IMR-90 (cell line): Measurements from ENCODE around the gene JAKMIP2. TPM values are rescaled to one million over a fixed set of nuclear protein-coding genes. Genes with fewer than 3 reads are reported as not detected.

ENCODE experiments used
- ATAC-seq: fragments of 200-7000 bp; cut with Tn5 transposase; 2 replicates; pipeline ENCODE4 v1.9.1; 2020; ENCODE audit warnings: low read depth, mild to moderate bottlenecking, moderate library complexity
- BruUV-seq: library from RNA; stranded (reverse); fragments of 400-500 nt; replicated peaks from 2 replicates; lab custom pipeline; 2021; lab: Mats Ljungman, UMichigan
- CTCF ChIA-PET: fragments of 300-600 bp; formaldehyde crosslinking; extraction: SDS; loops from one replicate; lab custom pipeline; 2021; ENCODE audit warnings: antibody characterized with exemption; lab: Yijun Ruan, JAX
- POLR2A ChIA-PET: fragments of 300-600 bp; sonication (Branson Sonifier 250); formaldehyde crosslinking; loops from one replicate; lab custom pipeline; 2022; ENCODE audit warnings: antibody characterized with exemption; ENCODE audit not compliant: unreplicated experiment; lab: Charles Lee
- DNase-seq: peaks from one replicate; pipeline ENCODE4 v3.0.0; 2013
- H2AFZ ChIP-seq: replicated peaks from 2 replicates; pipeline ENCODE3; 2013; ENCODE audit warnings: low read length, mild to moderate bottlenecking; ENCODE audit not compliant: poor library complexity
- H2AK5ac ChIP-seq: 2 replicates; pipeline ENCODE4 v1.6.1; 2013; ENCODE audit warnings: low read depth, low read length, inconsistent platforms
- H2AK9ac ChIP-seq: replicated peaks from 2 replicates; pipeline ENCODE3; 2013; ENCODE audit warnings: mild to moderate bottlenecking, low read depth, low read length, moderate library complexity; ENCODE audit not compliant: poor library complexity
- H2BK120ac ChIP-seq: 2 replicates; pipeline ENCODE4 v1.6.1; 2013; ENCODE audit warnings: low read depth, low read length, inconsistent platforms
- H2BK15ac ChIP-seq: 3 replicates; pipeline ENCODE4 v1.6.1; 2013; ENCODE audit warnings: low read depth, low read length, inconsistent platforms
- H2BK20ac ChIP-seq: 2 replicates; pipeline ENCODE4 v1.6.1; 2013; ENCODE audit warnings: low read depth, mild to moderate bottlenecking, inconsistent platforms, low read length, moderate library complexity
- H2BK5ac ChIP-seq: 2 replicates; pipeline ENCODE4 v1.6.1; 2013; ENCODE audit warnings: mild to moderate bottlenecking, low read depth, low read length, inconsistent platforms; ENCODE audit not compliant: poor library complexity, severe bottlenecking
- H3K14ac ChIP-seq: replicated peaks from 2 replicates; pipeline ENCODE4 v1.6.1; 2013; ENCODE audit warnings: low read depth, low read length, inconsistent platforms
- H3K18ac ChIP-seq: 2 replicates; pipeline ENCODE4 v1.6.1; 2013; ENCODE audit warnings: low read depth, low read length, control low read depth
- H3K23ac ChIP-seq: 2 replicates; pipeline ENCODE4 v1.6.1; 2013; ENCODE audit warnings: low read depth, low read length, inconsistent platforms
- H3K27ac ChIP-seq: 2 replicates; pipeline ENCODE4 v1.5.1; 2013; ENCODE audit warnings: mild to moderate bottlenecking, control low read depth, low read length; ENCODE audit not compliant: insufficient read depth
- H3K27me3 ChIP-seq: 2 replicates; pipeline ENCODE4 v1.6.1; 2013; ENCODE audit warnings: low read length; ENCODE audit not compliant: control insufficient read depth, insufficient read depth
- H3K36me3 ChIP-seq: 2 replicates; pipeline ENCODE4 v1.6.1; 2013; ENCODE audit warnings: low read length, mixed read lengths; ENCODE audit not compliant: control insufficient read depth, insufficient read depth
- H3K4ac ChIP-seq: 2 replicates; pipeline ENCODE4 v1.6.1; 2013; ENCODE audit warnings: low read depth, low read length, inconsistent platforms
- H3K4me1 ChIP-seq: 2 replicates; pipeline ENCODE4 v1.6.1; 2013; ENCODE audit warnings: low read length, mixed read lengths; ENCODE audit not compliant: control insufficient read depth, insufficient read depth
- H3K4me2 ChIP-seq: 2 replicates; pipeline ENCODE4 v1.6.1; 2013; ENCODE audit warnings: low read depth, mild to moderate bottlenecking, control low read depth, low read length, moderate library complexity
- H3K4me3 ChIP-seq: 2 replicates; pipeline ENCODE4 v1.5.1; 2013; ENCODE audit warnings: low read depth, mild to moderate bottlenecking, control low read depth, low read length, moderate library complexity; ENCODE audit not compliant: insufficient read depth
- H3K56ac ChIP-seq: 2 replicates; pipeline ENCODE4 v1.6.1; 2013; ENCODE audit warnings: low read length, inconsistent platforms; ENCODE audit not compliant: insufficient read depth; ENCODE audit errors: extremely low read depth
- H3K79me1 ChIP-seq, 2 experiments: 2 replicates each; pipeline ENCODE4 v1.6.1; 2013; ENCODE audit warnings: low read length in 2 of 2, inconsistent platforms in 1 of 2, low read depth in 1 of 2
- H3K9ac ChIP-seq: 2 replicates; pipeline ENCODE4 v1.6.1; 2013; ENCODE audit warnings: low read depth, low read length, control low read depth
- H3K9me1 ChIP-seq: 2 replicates; pipeline ENCODE4 v1.6.1; 2013; ENCODE audit warnings: low read length, inconsistent platforms; ENCODE audit not compliant: insufficient read depth
- H3K9me3 ChIP-seq: 2 replicates; pipeline ENCODE4 v1.6.1; 2013; ENCODE audit warnings: low read length; ENCODE audit not compliant: control insufficient read depth, insufficient read depth
- H4K20me1 ChIP-seq: 2 replicates; pipeline ENCODE4 v1.6.1; 2013; ENCODE audit warnings: low read length, inconsistent platforms; ENCODE audit not compliant: insufficient read depth
- H4K5ac ChIP-seq: 2 replicates; pipeline ENCODE4 v1.6.1; 2013; ENCODE audit warnings: mild to moderate bottlenecking, low read depth, low read length, control low read depth
- H4K8ac ChIP-seq, 2 experiments: 2 replicates each; pipeline ENCODE4 v1.6.1; 2013; ENCODE audit warnings: low read depth in 2 of 2, low read length in 2 of 2, control low read depth in 1 of 2, inconsistent platforms in 1 of 2
- H4K91ac ChIP-seq: 2 replicates; pipeline ENCODE4 v1.6.1; 2013; ENCODE audit warnings: low read depth, low read length, inconsistent platforms; ENCODE audit not compliant: insufficient read depth
- CEBPB ChIP-seq: IDR thresholded peaks from 2 replicates; pipeline ENCODE4 v1.6.1; 2012; ENCODE audit warnings: low read depth, low read length, improper control_type of control experiment
- MAZ ChIP-seq: IDR thresholded peaks from 2 replicates; pipeline ENCODE4 v1.6.1; 2012; ENCODE audit warnings: low read depth, mild to moderate bottlenecking, low read length, improper control_type of control experiment, moderate library complexity, borderline replicate concordance
- MXI1 ChIP-seq: IDR thresholded peaks from 2 replicates; pipeline ENCODE4 v1.6.1; 2012; ENCODE audit warnings: low read depth, mild to moderate bottlenecking, low read length, moderate library complexity, borderline replicate concordance
- RCOR1 ChIP-seq: IDR thresholded peaks from 2 replicates; pipeline ENCODE4 v1.6.1; 2012; ENCODE audit warnings: mild to moderate bottlenecking, low read length, improper control_type of control experiment; ENCODE audit not compliant: insufficient replicate concordance
- RFX5 ChIP-seq: IDR thresholded peaks from 2 replicates; pipeline ENCODE4 v1.8.0; 2012; ENCODE audit warnings: low read depth, mild to moderate bottlenecking, low read length, moderate library complexity
- WGBS, 2 experiments: methylation state at CpG; one replicate each; pipeline versions ENCODE4 v1.1.5 to v1.1.7; 2013; ENCODE audit warnings: missing lambda C conversion rate in 2 of 2; ENCODE audit not compliant: insufficient read length in 1 of 2; ENCODE audit errors: extremely low coverage in 2 of 2; 5-methylcytosine and 5-hydroxymethylcytosine counted together
- dilution Hi-C: fragments of 300-500 bp; cut with HindIII; formaldehyde crosslinking; loops from one replicate; pipeline ENCODE4 v1.14.3; 2018; ENCODE audit warnings: low sequenced_read_pairs; ENCODE audit not compliant: unreplicated experiment
- in situ Hi-C: fragments of 300-500 bp; cut with MboI; formaldehyde crosslinking; loops from 3 replicates; pipeline ENCODE4 v1.14.3; 2019; ENCODE audit warnings: low sequenced_read_pairs, inconsistent platforms, mixed read lengths
- intact Hi-C: fragments of 100-400 bp; cut with micrococcal nuclease; formaldehyde crosslinking; loops from 2 replicates; pipeline ENCODE4 v1.10.0; 2022
- polyA plus RNA-seq, 3 experiments: library from polyadenylated mRNA; depleted of rRNA; stranded (reverse); fragments of >200 nt; gene quantifications; 2 replicates each; pipeline ENCODE4 v1.2.3, GENCODE V29; 2012; ENCODE audit warnings: low replicate concordance in 1 of 3
- total RNA-seq: library from RNA; depleted of rRNA; stranded (reverse); fragments of >200 nt; gene quantifications from 2 replicates; pipeline ENCODE4 v1.2.3, GENCODE V29; 2012

JAKMIP2 gene
- total and polyA plus RNA-seq, 2 of the 4 experiments (the other 2 are of a cell fraction), result under 0.01 TPM; not detected in 1

GRCh38 chr5:147555176-147555575 lies 227.4 kb downstream of the JAKMIP2 start:
- Histone ChIP-seq H3K36me3 (no peaks in the 10 kb centered on the region), H3K9me3 (no peaks in the 10 kb centered on the region), H2BK120ac (no peak overlapping the region), H2AFZ (no peak overlapping the region), H3K4me3 (no peak overlapping the region), H3K4ac (no peak overlapping the region), H3K9ac (no peak overlapping the region), H4K5ac (no peak overlapping the region), H2AK9ac (no peak overlapping the region), H3K27ac (no peak overlapping the region), H4K20me1 (no peaks in the 10 kb centered on the region), H3K4me2 (no peak overlapping the region), H3K18ac (no peak overlapping the region), H3K27me3 (no peaks in the 10 kb centered on the region), H3K14ac (no peak overlapping the region), H2BK5ac (no peak overlapping the region), H2BK20ac (0 out of 2 replicates have a peak overlapping the region, but pooled peaks have one; percentile 3), H4K91ac (no peak overlapping the region), H3K56ac (no peak overlapping the region), H2BK15ac (no peak overlapping the region), H3K23ac (no peak overlapping the region), H2AK5ac (no peak overlapping the region), H3K9me1 (peaks cover 4% of the 10 kb centered on the region; the same call in 1 of the 2 replicates), H4K8ac (no peak overlapping the region), H3K4me1 (peaks cover 2% of the 10 kb centered on the region), H3K79me1 (no peaks in the 10 kb centered on the region)
- TF ChIP-seq CEBPB, result no peak
- no peak for TF ChIP-seq MAZ
- TF ChIP-seq RCOR1, result no peak
- TF ChIP-seq RFX5, result no peak
- no peak for TF ChIP-seq MXI1
- in situ Hi-C loops (no loop called here), dilution Hi-C loops (no loop called here), intact Hi-C loops (loop anchor here (5.0 kb wide), 1 partner anchor 153 kb away; no protein-coding TSS in a partner anchor)
- no TSS peak for BruUV-seq
- ChIA-PET POLR2A (interaction anchor here (0.5 to 0.6 kb wide), 2 partner anchors 19 to 191 kb away, joined by 3 to 7 read pairs; no protein-coding TSS in a partner anchor), CTCF (interaction anchor here (0.6 to 1.3 kb wide), 3 partner anchors 20 to 174 kb away, joined by 4 to 6 read pairs (median 5); no protein-coding TSS in a partner anchor)
- 71% methylated on average over 1 of the region's 7 CpGs; no CpG with 5 or more reads in 1 of the 2 experiments for WGBS, 2 experiments
- ATAC-seq (no peak), DNase-seq (no peak)
